Posterior cingulate gyrus (tissue), 11 donors: Measurements from ENCODE around the gene XXYLT1.
A peak's percentile ranks its signal among the peaks of the same experiment; 100 is the strongest.
"Not testable (repeated sequence)": the region's sequence is repeated elsewhere in the genome, so short reads cannot be mapped to it uniquely, and the experiment has no call there.

ENCODE experiments used
- DNase-seq, 10 donors: peaks; one replicate each; pipeline versions ENCODE4 v3.0.0 to v3.0.0-alpha.2; 2020 to 2021; ENCODE audit warnings: mixed read lengths in 3 of 10
- intact Hi-C: fragments of 100-400 bp; cut with DNase I; formaldehyde crosslinking; loops from one replicate; pipeline ENCODE4 v1.15.1; 2023

The XXYLT1 gene

DNA sequence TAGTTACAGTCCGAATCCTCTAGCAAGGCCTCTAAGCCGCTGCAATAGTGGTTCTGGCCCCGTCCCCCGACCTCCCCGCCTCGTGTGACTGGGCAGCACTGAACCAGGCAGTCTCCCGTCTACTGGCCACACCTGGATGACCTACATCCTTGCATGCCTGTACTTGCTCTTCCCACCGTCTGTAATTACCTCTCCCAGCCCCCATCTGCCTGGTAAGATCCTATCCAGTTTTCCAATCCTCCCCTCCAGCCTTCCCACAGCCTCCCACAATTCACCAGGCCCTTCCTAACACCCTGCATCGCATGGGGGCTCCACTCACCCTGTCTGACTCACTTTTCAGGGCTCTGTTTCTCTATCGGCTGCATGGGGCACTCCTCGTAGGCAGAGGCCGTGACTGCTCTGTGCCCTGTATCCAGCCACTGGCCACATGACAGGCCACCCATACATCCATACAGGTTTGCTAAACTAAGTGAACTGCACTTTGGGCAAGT, 32.8 kb downstream of the XXYLT1 start:
- peak in 2 of 10 donors; percentile 50 to 63 for DNase-seq
- intact Hi-C loops, result no loop called here

DNA sequence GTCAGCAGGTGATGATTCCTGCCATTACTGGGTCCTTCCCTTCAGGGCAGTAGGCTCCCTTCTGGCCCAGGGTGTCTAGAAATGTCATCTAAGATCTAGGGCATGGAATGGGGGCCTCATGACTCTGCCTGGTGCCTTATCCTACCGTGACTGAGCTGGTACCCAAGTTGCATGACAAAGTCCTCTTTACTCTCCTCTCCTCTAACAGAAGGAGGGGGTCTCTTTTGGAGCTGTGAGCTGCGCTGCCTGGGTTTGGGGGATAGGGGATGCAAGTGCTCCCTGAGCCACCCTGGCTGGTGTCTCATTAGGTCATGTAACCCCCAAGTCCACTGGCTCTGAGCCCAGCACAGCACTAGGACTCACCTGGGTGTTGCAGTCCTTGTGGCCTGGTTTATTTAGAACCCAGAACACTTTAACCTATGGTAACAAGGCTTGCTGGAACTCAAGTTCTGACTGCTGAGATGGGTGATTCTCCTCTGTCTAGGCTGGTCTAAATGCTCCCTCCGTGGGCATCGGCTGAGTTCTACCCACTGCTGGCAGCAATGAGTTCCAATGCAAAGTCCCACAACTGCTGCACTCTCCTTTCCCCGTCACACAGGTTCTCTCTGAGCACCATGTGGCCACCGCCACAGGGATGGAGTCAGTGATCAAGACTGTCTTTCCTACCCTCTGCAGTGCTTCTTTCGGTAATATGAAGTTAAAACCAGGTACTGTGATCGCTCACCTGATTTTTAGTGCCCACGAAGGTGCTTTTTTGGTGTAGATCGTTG, 34.0 kb downstream of the XXYLT1 start:
- DNase-seq, result peak in 1 of 10 donors; percentile 26
- intact Hi-C loops, result no loop called here

- intact Hi-C loops, result no loop called here
Observed at GRCh38 chr3:195236076-195236798, 34.7 kb downstream of the XXYLT1 start.

GRCh38 chr3:195230244-195230643, 40.7 kb downstream of the XXYLT1 start:
- no peak for DNase-seq
- intact Hi-C loops, result no loop called here

More at GRCh38 chr3:195236076-195236798, 34.7 kb downstream of the XXYLT1 start:
- DNase-seq, result peak in 2 of 10 donors; percentile 8 to 47

GRCh38 chr3:195228886-195229285, 42.1 kb downstream of the XXYLT1 start:
- peak in 1 of 10 donors; percentile 22 for DNase-seq
- intact Hi-C loops, result not testable (repeated sequence)

- peak in 1 of 10 donors; percentile 43 for DNase-seq
- intact Hi-C loops, result no loop called here
Observed at GRCh38 chr3:195227871-195228270, 43.1 kb downstream of the XXYLT1 start.

DNA sequence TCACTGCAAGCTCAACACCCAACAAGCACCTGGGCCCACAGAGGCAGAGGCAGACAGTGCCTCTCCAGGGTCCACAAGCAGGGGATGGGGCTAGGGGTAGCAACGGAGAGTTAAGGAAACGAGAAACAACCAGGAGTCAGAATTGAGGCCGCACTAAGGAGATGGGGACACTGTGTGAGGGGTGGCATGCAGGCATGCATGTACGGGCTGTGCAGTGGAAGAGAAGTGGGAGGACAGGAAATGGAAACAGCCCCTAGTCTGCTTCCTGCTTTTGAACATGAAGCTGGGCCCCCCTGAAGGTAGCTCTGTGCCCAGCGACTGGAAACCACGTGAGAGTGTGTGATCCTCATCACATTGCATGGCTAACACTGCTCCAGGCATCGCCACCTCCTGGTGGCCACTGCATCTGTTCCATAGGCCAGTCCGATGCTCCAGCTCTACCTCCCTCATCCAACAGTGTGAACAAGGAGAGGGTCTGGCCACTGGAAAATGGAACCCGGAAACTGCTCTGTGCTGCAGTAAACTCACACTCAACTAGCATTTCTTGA, 44.0 kb downstream of the XXYLT1 start:
- intact Hi-C loops, result no loop called here
- DNase-seq, result peak in 1 of 10 donors; percentile 70

- intact Hi-C loops, result no loop called here
- peak in 1 of 10 donors; percentile 15 for DNase-seq
Observed at GRCh38 chr3:195226445-195226844, 44.5 kb downstream of the XXYLT1 start.

GRCh38 chr3:195224980-195225580, 45.9 kb downstream of the XXYLT1 start:
- intact Hi-C loops, result no loop called here
- peak in 1 of 10 donors; percentile 58 for DNase-seq

- intact Hi-C loops, result no loop called here
- DNase-seq, result peak in 1 of 10 donors; percentile 40
Observed at GRCh38 chr3:195224156-195224979, 46.6 kb downstream of the XXYLT1 start.

GRCh38 chr3:195221876-195222617, 48.9 kb downstream of the XXYLT1 start:
- intact Hi-C loops, result no loop called here
- peak in 2 of 10 donors; percentile 55 to 61 for DNase-seq

DNA sequence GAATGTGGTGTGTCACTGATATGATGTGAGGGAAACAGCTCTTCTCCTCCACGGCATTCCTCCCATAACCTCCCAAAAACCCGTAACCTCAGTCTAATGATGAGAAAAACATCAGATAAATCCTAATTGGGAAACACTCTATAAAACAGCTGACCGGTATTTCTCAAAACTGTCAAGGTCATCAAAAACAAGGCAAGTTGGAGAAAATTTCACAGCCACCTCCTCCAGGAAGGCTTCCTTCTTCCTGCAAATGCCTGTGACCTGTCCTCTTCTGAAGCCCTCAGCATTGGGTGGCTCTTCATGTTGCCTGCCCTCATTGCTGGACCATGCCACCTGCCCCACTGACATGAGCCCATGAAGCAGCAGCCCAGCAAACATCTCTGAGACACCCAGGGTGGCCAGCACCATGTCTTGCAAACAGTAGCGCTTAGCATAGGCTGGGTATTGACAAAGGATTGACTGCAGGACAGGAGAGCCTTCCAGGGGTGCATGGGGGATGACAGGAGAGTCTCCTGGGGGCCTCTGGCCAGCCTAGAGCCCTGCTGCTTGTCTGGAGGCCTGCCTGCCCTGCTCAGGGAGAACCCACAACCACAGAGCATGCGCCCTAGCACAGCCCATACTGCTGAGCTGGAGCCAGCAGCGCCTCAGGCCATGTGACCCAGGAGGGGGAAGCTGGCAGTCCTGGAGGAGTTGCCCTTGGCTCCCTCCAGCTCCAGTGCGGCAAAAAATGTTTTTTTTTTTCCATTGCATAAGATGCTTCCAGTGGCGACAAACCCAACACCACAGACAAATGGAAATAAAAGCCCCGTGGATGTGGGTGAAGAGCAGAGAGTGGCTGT, 49.7 kb downstream of the XXYLT1 start:
- peak in 3 of 10 donors; percentile 80 to 86 (median 86) for DNase-seq
- intact Hi-C loops, result no loop called here

DNA sequence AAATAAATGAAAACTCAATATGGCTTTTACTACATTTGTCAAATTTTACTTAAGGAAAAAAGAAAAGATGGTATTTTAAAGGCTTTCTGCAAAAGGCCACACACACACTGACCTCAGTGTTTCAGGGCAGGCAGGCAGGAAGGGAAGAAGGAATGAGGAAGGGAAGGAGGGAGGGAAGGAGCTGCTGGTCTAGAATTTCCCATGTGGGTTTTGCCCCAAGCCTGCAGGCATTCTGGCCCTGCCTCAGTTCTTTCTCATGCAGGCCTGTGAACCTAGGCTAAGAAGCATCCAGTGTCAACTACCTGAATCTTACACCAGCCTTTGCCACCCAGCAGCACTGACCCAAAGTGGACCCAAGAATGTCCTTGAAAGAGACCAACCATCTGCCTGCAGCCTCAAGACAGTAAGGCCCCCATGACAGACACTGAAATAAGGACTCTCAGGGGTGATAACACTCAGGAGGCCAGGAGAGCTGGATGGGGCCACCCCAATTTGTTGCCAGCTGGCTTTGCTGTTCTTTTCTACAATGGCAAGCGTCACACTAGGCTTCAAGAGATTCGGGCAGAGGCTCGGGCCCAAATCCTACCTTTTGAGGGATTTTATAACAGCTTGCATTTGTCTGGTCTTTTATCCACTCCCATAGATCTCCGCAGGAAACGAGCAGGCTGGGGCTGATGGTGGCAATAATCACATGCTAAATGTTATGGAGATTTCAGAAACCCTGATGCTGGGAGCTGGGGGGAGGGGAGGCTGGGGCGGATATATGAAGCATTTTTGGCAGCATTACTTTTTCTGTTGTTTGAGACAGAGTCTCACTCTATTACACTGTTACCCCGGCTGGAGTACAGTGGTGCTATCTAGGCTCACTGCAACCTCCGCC, 51.4 kb downstream of the XXYLT1 start:
- intact Hi-C loops, result no loop called here
- DNase-seq, result no peak

DNA sequence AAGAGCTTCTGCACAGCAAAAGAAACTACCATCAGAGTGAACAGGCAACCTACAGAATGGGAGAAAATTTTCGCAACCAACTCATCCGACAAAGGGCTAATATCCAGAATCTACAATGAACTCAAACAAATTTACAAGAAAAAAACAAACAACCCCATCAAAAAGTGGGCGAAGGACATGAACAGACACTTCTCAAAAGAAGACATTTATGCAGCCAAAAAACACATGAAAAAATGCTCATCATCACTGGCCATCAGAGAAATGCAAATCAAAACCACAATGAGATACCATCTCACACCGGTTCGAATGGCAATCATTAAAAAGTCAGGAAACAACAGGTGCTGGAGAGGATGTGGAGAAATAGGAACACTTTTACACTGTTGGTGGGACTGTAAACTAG, 52.6 kb downstream of the XXYLT1 start:
- DNase-seq, intact Hi-C loops: not testable (repeated sequence)

GRCh38 chr3:195215576-195215975, 55.4 kb downstream of the XXYLT1 start:
- DNase-seq, intact Hi-C loops: not testable (repeated sequence)

DNA sequence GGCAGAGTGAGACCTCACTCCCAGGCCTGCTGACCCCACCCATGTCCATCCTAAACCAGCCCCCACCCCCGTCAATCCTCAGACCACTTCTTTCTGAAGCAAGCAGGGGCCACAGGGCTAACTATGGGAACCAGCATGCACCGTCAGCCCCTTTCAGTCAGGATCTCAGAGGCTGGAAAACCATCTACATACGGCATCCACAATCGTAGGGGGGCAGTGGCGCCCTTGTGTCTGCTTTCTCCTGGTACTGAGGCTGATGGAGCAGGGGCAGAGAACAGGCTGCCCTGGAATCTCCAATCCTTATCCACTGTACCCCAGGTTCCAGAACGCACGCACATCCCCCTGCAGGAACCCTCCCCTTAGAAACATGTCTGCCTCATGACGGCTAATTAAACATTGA, 56.6 kb downstream of the XXYLT1 start:
- intact Hi-C loops, result no loop called here
- no peak for DNase-seq

GRCh38 chr3:195213639-195214315, 57.2 kb downstream of the XXYLT1 start:
- intact Hi-C loops, result no loop called here
- no peak for DNase-seq
